ENCODE measurements around the gene UBE2H. TPM values are rescaled to one million over a fixed set of nuclear protein-coding genes. Genes with fewer than 3 reads are reported as not detected.

UBE2H gene
- total RNA-seq, 1 experiment from 2014 or later, result 58.0 TPM

DNA sequence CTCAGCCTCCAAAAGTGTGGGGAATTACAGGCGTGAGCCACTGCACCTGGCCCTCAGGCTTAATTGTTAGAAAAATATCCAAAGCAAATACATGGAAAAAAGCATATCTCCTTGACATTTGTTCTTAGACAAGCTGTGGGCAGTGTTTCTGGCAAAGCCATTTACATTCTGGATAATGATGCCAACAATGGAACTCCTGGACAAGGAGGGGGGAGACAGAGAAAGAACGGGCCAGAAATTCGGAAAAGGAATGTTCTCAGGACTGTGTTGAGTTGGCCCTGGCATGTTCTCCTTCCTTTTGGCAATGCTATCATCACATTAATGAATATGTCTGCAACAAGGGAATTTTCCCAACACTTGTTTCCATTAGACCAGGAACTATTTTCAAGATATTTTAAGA, 88.7 kb downstream of the UBE2H start:
- Histone ChIP-seq H3K36me3 (ENCODE audit: control insufficient read depth, insufficient read depth, low read length) (no peaks in the 10 kb centered on the region), H3K9me3 (ENCODE audit: control insufficient read depth, insufficient read depth, low read depth, low read length) (no peaks in the 10 kb centered on the region), H3K4me3 (ENCODE audit: low read depth in 2 of 2, low read length in 2 of 2) (no peak overlapping the region), H3K27ac (ENCODE audit: low read length) (no peak overlapping the region), H3K27me3 (ENCODE audit: control insufficient read depth, insufficient read depth, low read length) (no peaks in the 10 kb centered on the region), H3K4me1 (ENCODE audit: control insufficient read depth, insufficient read depth, low read length) (peaks cover 10% of the 10 kb centered on the region)
- ChIA-PET POLR2A (interaction anchor here (0.6 kb wide), 1 partner anchor 272 kb away, joined by 8 read pairs; no protein-coding TSS in a partner anchor), CTCF (no interaction called here)
- in situ Hi-C loops (cut with HindIII; ENCODE audit: low pct_unique_long_range_greater_than_20kb, low sequenced_read_pairs), result no loop called here
- no peak for DNase-seq (ENCODE audit: low read depth, low spot score)
- TF ChIP-seq TCF7L2 (IDR thresholded peaks at IDR 0.05; ENCODE audit: low read depth, low read length) (no peak), SIN3A (IDR thresholded peaks at IDR 0.05; ENCODE audit: borderline replicate concordance, insufficient read depth, low read depth, low read length) (no peak), REST (IDR thresholded peaks at IDR 0.05; ENCODE audit: insufficient read depth in 1 of 2, low read depth in 2 of 2, low read length in 1 of 2) (no peak), POLR2AphosphoS5 (IDR thresholded peaks at IDR 0.05; ENCODE audit: low read depth, low read length) (no peak), CTCF (IDR thresholded peaks at IDR 0.05) (no peak)
- no TSS peak for BruUV-seq (replicated peaks)
- intact Hi-C loops (cut with micrococcal nuclease; ENCODE audit: unreplicated experiment), result no loop called here
- no peak for ATAC-seq

- CTCF ChIA-PET, result interaction anchor here (0.6 kb wide), 1 partner anchor 33 kb away, joined by 4 read pairs; no protein-coding TSS in a partner anchor
Measured at GRCh38 chr7:129862682-129863081, 90.1 kb downstream of the UBE2H start.

More at GRCh38 chr7:129862682-129863081, 90.1 kb downstream of the UBE2H start:
- Histone ChIP-seq H3K4me1 (ENCODE audit: control insufficient read depth, insufficient read depth, low read length) (peaks cover 10% of the 10 kb centered on the region), H3K9me3 (ENCODE audit: control insufficient read depth, insufficient read depth, low read depth, low read length) (no peaks in the 10 kb centered on the region), H3K4me3 (ENCODE audit: low read depth in 2 of 2, low read length in 2 of 2) (no peak overlapping the region), H3K27me3 (ENCODE audit: control insufficient read depth, insufficient read depth, low read length) (no peaks in the 10 kb centered on the region), H3K36me3 (ENCODE audit: control insufficient read depth, insufficient read depth, low read length) (no peaks in the 10 kb centered on the region), H3K27ac (ENCODE audit: low read length) (no peak overlapping the region)
- in situ Hi-C loops (cut with HindIII; ENCODE audit: low pct_unique_long_range_greater_than_20kb, low sequenced_read_pairs), result no loop called here
- BruUV-seq (replicated peaks), result no TSS peak
- DNase-seq (ENCODE audit: low read depth, low spot score) (no peak), ATAC-seq (no peak)
- TF ChIP-seq REST (IDR thresholded peaks at IDR 0.05; ENCODE audit: insufficient read depth in 1 of 2, low read depth in 2 of 2, low read length in 1 of 2), result no peak
- TF ChIP-seq CTCF (IDR thresholded peaks at IDR 0.05), result no peak
- no peak for TF ChIP-seq SIN3A (IDR thresholded peaks at IDR 0.05; ENCODE audit: borderline replicate concordance, insufficient read depth, low read depth, low read length)
- no peak for TF ChIP-seq TCF7L2 (IDR thresholded peaks at IDR 0.05; ENCODE audit: low read depth, low read length)
- TF ChIP-seq POLR2AphosphoS5 (IDR thresholded peaks at IDR 0.05; ENCODE audit: low read depth, low read length), result no peak
- intact Hi-C loops (cut with micrococcal nuclease; ENCODE audit: unreplicated experiment), result no loop called here
- POLR2A ChIA-PET, result no interaction called here

All from Panc1 (cell line).